HepG2 (cell line): ENCODE data around the gene TSPAN12. TPM values are rescaled to one million over a fixed set of nuclear protein-coding genes. Genes with fewer than 3 reads are reported as not detected.

Source experiments
- ATAC-seq: fragments of 200-7000 bp; cut with Tn5 transposase; 3 replicates; pipeline ENCODE4 v1.9.1; 2020; ENCODE audit warnings: mild to moderate bottlenecking, moderate library complexity
- BruUV-seq: library from RNA; stranded (reverse); fragments of 400-500 nt; replicated peaks from 2 replicates; lab custom pipeline; 2021; lab: Mats Ljungman, UMichigan
- CTCF ChIA-PET: fragments of 300-600 bp; formaldehyde crosslinking; extraction: SDS; loops from one replicate; lab custom pipeline; 2021; ENCODE audit warnings: low total read pairs, inconsistent platforms, low intra/inter-chr PET ratio; lab: Yijun Ruan, JAX
- POLR2A ChIA-PET: fragments of 350-600 bp; sonication (Branson Sonifier 250); formaldehyde crosslinking; loops from one replicate; lab custom pipeline; 2020; ENCODE audit warnings: antibody characterized with exemption, inconsistent platforms; lab: Yijun Ruan, JAX
- DNase-seq: peaks from one replicate; pipeline ENCODE4 v3.0.0-alpha.2; 2015; ENCODE audit warnings: low spot score
- FAIRE-seq: peaks from 3 replicates; lab custom pipeline; 2011; peaks lifted over from hg19 to GRCh38; lab: Jason Lieb, UNC
- H2AFZ ChIP-seq: one replicate; pipeline ENCODE4 v1.6.1; 2011; ENCODE audit warnings: low read length, inconsistent platforms
- H3K27ac ChIP-seq: fragments of 300-600 bp; 3 replicates; pipeline ENCODE4 v1.8.0; 2011; ENCODE audit warnings: mixed run types, mild to moderate bottlenecking, mixed read lengths, low read length, inconsistent platforms; ENCODE audit not compliant: insufficient read depth; ENCODE audit errors: extremely low read length
- H3K27me3 ChIP-seq, 2 experiments: fragments of 200-600 bp in 1 of 2; 2 replicates in 1 of 2; 3 replicates in 1 of 2; pipeline versions ENCODE4 v1.6.0 to v1.8.0; 2011; ENCODE audit warnings: low read length in 2 of 2, mild to moderate bottlenecking in 2 of 2, moderate library complexity in 2 of 2, inconsistent platforms in 1 of 2; ENCODE audit not compliant: insufficient read depth in 2 of 2, control insufficient read depth in 1 of 2
- H3K36me3 ChIP-seq, 2 experiments: fragments of 200-600 bp in 1 of 2; replicated peaks in 1 of 2; 2 replicates in 1 of 2; 3 replicates in 1 of 2; pipeline versions ENCODE4 v1.5.1 to v1.8.0; 2011; ENCODE audit warnings: low read length in 2 of 2, inconsistent platforms in 1 of 2; ENCODE audit not compliant: insufficient read depth in 2 of 2, control insufficient read depth in 1 of 2
- H3K4me1 ChIP-seq: 2 replicates; pipeline ENCODE4 v1.5.1; 2012; ENCODE audit warnings: low read length, inconsistent platforms; ENCODE audit not compliant: insufficient read depth
- H3K4me2 ChIP-seq: 2 replicates; pipeline ENCODE4 v1.6.0; 2011; ENCODE audit warnings: low read depth, low read length, inconsistent platforms
- H3K4me3 ChIP-seq, 3 experiments: fragments of 200-600 bp in 1 of 3; sonication (generic), shearing (Covaris generic) in 1 of 3; replicated peaks in 1 of 3; 2 replicates each; pipeline ENCODE4 v1.5.1; 2011 to 2016; ENCODE audit warnings: low read length in 3 of 3, inconsistent platforms in 2 of 3, low read depth in 2 of 3, mild to moderate bottlenecking in 2 of 3, control low read depth in 1 of 3, mixed read lengths in 1 of 3; ENCODE audit not compliant: insufficient read depth in 1 of 3
- H3K79me2 ChIP-seq: one replicate; pipeline ENCODE4 v1.6.1; 2011; ENCODE audit warnings: low read length, inconsistent platforms; ENCODE audit not compliant: insufficient read depth
- H3K9ac ChIP-seq: 2 replicates; pipeline ENCODE4 v1.6.0; 2011; ENCODE audit warnings: mild to moderate bottlenecking, low read depth, low read length, inconsistent platforms; ENCODE audit not compliant: insufficient read depth
- H3K9me3 ChIP-seq: 2 replicates; pipeline ENCODE4 v1.5.1; 2012; ENCODE audit warnings: mild to moderate bottlenecking, low read length
- H4K20me1 ChIP-seq: 2 replicates; pipeline ENCODE4 v1.6.0; 2011; ENCODE audit warnings: inconsistent platforms, mild to moderate bottlenecking, low read length, moderate library complexity; ENCODE audit not compliant: insufficient read depth
- CEBPG ChIP-seq: IDR thresholded peaks from 2 replicates; pipeline ENCODE4 v1.6.1; 2016
- GTF3A ChIP-seq: sonication (generic); formaldehyde crosslinking; conservative IDR thresholded peaks from 2 replicates; pipeline ENCODE4 v1.4.0; 2020; ENCODE audit warnings: mild to moderate bottlenecking, missing genetic modification reagents
- MAFF ChIP-seq: IDR thresholded peaks from 2 replicates; pipeline ENCODE4 v1.6.1; 2011; ENCODE audit warnings: low read depth, low read length, improper control_type of control experiment
- MAFK ChIP-seq, 2 experiments: IDR thresholded peaks in 1 of 2; conservative IDR thresholded peaks in 1 of 2; 2 replicates each; pipeline ENCODE4 v1.6.1; 2011; ENCODE audit warnings: improper control_type of control experiment in 2 of 2, low read length in 2 of 2
- POLR2AphosphoS5 ChIP-seq: IDR thresholded peaks from 2 replicates; pipeline ENCODE4 v1.6.1; 2012; ENCODE audit warnings: low read depth, low read length
- REPIN1 ChIP-seq: sonication (generic); formaldehyde crosslinking; IDR thresholded peaks from 2 replicates; pipeline ENCODE4 v1.8.0; 2022; ENCODE audit warnings: missing genetic modification reagents, low read depth, mild to moderate bottlenecking, borderline replicate concordance
- ZNF256 ChIP-seq: sonication (generic); formaldehyde crosslinking; conservative IDR thresholded peaks from 2 replicates; pipeline ENCODE4 v1.4.0; 2020; ENCODE audit warnings: missing genetic modification reagents
- ZNF362 ChIP-seq: sonication (generic); formaldehyde crosslinking; IDR thresholded peaks from 2 replicates; pipeline ENCODE4 v1.4.0; 2020; ENCODE audit warnings: missing genetic modification reagents, mild to moderate bottlenecking, borderline replicate concordance
- WGBS: methylation state at CpG from one replicate; pipeline ENCODE4 v1.1.6; 2017; ENCODE audit warnings: low lambda C conversion rate; 5-methylcytosine and 5-hydroxymethylcytosine counted together
- in situ Hi-C: cut with HindIII; loops from 2 replicates; pipeline ENCODE4 v1.10.0; 2017; ENCODE audit warnings: low pct_unique_long_range_greater_than_20kb; ENCODE audit not compliant: extremely low pct_ligation_motif_present
- intact Hi-C: fragments of 100-400 bp; cut with micrococcal nuclease; formaldehyde crosslinking; loops from one replicate; pipeline ENCODE4 v1.10.0; 2022; ENCODE audit not compliant: unreplicated experiment
- polyA plus RNA-seq, 8 experiments: library from polyadenylated mRNA; depleted of rRNA in 3 of 8; stranded (reverse) in 7 of 8; unstranded in 1 of 8; fragments of >200 nt; fragmentation: Illumina TruSeq in 4 of 8; extraction: Trizol in 4 of 8; gene quantifications; 2 replicates each; pipeline versions ENCODE4 v1.2.1 to v1.2.3, GENCODE V29; 2011 to 2016; ENCODE audit warnings: low read depth in 4 of 8, missing spikeins in 1 of 8, mixed read lengths in 1 of 8; ENCODE audit not compliant: insufficient read depth in 1 of 8
- total RNA-seq, 5 experiments: library from RNA; depleted of rRNA; stranded (reverse); fragments of >200 nt; fragmentation: Illumina TruSeq; extraction: Trizol; gene quantifications; 2 replicates each; pipeline ENCODE4 v1.2.3, GENCODE V29; 2016; ENCODE audit warnings: low read depth in 1 of 5
- TF ChIP-seq, protein P1 (sequence below): sonication (generic); formaldehyde crosslinking; IDR thresholded peaks from 2 replicates; pipeline ENCODE4 v1.4.0; 2020; ENCODE audit warnings: missing genetic modification reagents

The TSPAN12 gene
- total and polyA plus RNA-seq, 2 of the 13 experiments (the other 11 are each of a cell fraction or from before 2014, with no cell fraction given), result 0.48 to 0.95 TPM

DNA sequence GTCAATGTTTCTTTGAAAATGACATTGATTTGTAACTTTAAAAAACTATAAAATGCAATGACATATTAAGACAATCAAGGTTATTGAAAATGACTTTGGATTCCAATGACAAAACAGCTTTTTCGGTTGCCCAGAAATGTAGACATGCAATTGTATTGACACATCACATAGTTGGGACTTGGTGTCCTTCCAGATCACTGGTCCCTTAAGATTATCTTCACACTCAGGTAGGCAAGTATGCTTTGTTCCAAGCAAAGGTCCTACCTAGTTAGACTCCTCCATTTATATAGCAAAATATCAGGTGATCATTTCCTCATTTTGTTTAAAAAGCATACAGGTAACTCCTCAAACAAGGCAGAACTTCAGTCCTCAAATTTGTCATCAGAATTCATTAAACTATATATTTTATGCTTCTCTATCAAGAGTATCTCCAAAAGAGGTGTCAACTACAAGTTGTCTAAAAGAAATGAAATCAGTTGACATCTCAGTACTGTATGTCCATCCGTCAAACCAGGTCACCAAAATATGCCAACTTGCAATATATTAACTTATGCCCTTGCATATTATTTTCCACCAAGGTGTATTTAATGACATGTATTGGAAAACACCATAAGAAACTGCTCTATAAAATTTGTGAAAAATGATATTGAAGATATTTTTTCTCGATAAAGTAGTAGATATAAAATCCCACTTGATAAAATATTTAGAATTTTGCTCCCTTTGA, 64.6 kb downstream of the TSPAN12 start:
- no peaks in the 10 kb centered on the region for H3K9me3 ChIP-seq
- no peaks in the 10 kb centered on the region for H3K36me3 ChIP-seq
- no peaks in the 10 kb centered on the region for H3K79me2 ChIP-seq
- in situ Hi-C loops (no loop called here), intact Hi-C loops (loop anchor here (5.0 kb wide), 1 partner anchor 64 kb away; the partner anchor contains the start of gene TSPAN12)
- WGBS, result 18% methylated on average over 3 of the region's 3 CpGs
- BruUV-seq, result no TSS peak
- TF ChIP-seq REPIN1 (CRISPR knock-in tag) (no peak), MAFK (conservative IDR thresholded peaks at IDR 0.05 in 1 of 2, IDR thresholded peaks at IDR 0.05 in 1 of 2; ENCODE audit: low read length in 2 of 2) (peak; percentile 55 to 59), ZNF256 (CRISPR knock-in tag) (no peak), GTF3A (CRISPR knock-in tag) (no peak), POLR2AphosphoS5 (no peak), MAFF (peak; percentile 67), CEBPG (CRISPR knock-in tag) (no peak), ZNF362 (no peak)
- TF ChIP-seq, protein P1, sequence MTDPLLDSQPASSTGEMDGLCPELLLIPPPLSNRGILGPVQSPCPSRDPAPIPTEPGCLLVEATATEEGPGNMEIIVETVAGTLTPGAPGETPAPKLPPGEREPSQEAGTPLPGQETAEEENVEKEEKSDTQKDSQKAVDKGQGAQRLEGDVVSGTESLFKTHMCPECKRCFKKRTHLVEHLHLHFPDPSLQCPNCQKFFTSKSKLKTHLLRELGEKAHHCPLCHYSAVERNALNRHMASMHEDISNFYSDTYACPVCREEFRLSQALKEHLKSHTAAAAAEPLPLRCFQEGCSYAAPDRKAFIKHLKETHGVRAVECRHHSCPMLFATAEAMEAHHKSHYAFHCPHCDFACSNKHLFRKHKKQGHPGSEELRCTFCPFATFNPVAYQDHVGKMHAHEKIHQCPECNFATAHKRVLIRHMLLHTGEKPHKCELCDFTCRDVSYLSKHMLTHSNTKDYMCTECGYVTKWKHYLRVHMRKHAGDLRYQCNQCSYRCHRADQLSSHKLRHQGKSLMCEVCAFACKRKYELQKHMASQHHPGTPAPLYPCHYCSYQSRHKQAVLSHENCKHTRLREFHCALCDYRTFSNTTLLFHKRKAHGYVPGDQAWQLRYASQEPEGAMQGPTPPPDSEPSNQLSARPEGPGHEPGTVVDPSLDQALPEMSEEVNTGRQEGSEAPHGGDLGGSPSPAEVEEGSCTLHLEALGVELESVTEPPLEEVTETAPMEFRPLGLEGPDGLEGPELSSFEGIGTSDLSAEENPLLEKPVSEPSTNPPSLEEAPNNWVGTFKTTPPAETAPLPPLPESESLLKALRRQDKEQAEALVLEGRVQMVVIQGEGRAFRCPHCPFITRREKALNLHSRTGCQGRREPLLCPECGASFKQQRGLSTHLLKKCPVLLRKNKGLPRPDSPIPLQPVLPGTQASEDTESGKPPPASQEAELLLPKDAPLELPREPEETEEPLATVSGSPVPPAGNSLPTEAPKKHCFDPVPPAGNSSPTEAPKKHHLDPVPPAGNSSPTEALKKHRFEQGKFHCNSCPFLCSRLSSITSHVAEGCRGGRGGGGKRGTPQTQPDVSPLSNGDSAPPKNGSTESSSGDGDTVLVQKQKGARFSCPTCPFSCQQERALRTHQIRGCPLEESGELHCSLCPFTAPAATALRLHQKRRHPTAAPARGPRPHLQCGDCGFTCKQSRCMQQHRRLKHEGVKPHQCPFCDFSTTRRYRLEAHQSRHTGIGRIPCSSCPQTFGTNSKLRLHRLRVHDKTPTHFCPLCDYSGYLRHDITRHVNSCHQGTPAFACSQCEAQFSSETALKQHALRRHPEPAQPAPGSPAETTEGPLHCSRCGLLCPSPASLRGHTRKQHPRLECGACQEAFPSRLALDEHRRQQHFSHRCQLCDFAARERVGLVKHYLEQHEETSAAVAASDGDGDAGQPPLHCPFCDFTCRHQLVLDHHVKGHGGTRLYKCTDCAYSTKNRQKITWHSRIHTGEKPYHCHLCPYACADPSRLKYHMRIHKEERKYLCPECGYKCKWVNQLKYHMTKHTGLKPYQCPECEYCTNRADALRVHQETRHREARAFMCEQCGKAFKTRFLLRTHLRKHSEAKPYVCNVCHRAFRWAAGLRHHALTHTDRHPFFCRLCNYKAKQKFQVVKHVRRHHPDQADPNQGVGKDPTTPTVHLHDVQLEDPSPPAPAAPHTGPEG (CRISPR knock-in tag), result no peak
- no peak overlapping the region for H3K4me2 ChIP-seq
- no peaks in the 10 kb centered on the region for H3K27me3 ChIP-seq
- H3K27ac ChIP-seq, result no peak overlapping the region
- FAIRE-seq (no peak), DNase-seq (no peak), ATAC-seq (no peak)
- no peak overlapping the region for H3K9ac ChIP-seq
- H4K20me1 ChIP-seq, result no peaks in the 10 kb centered on the region
- CTCF ChIA-PET, result no interaction called here
- no peak overlapping the region for H3K4me3 ChIP-seq
- H2AFZ ChIP-seq, result no peak overlapping the region
- H3K4me1 ChIP-seq, result no peaks in the 10 kb centered on the region
- POLR2A ChIA-PET, result no interaction called here
